Adrenal gland (tissue), 5 donors: ENCODE results near the gene ZNF25.

ENCODE experiments used
- CTCF ChIP-seq, 6 experiments: fragments of 450-650 bp in 4 of 6; fragments of 200-600 bp in 2 of 6; sonication (generic) in 1 of 6; IDR thresholded peaks; 1 replicate in 5 of 6; 2 replicates in 1 of 6; pipeline versions ENCODE4 v1.5.1 to v1.8.0; 2016 to 2021; ENCODE audit warnings: antibody characterized with exemption in 6 of 6, mild to moderate bottlenecking in 2 of 6, moderate library complexity in 1 of 6
- POLR2A ChIP-seq, 2 donors: fragments of 450-650 bp; IDR thresholded peaks; one replicate each; pipeline ENCODE4 v1.6.1; 2017; ENCODE audit warnings: antibody characterized with exemption in 2 of 2, mild to moderate bottlenecking in 2 of 2, moderate library complexity in 1 of 2
- donor health status: DM: no; HTN: no; CAD: no.

- TF ChIP-seq CTCF (IDR thresholded peaks at IDR 0.05) (no peak), POLR2A (IDR thresholded peaks at IDR 0.05) (no peak)
Measured at GRCh38 chr10:38007551-38007950, 31.1 kb upstream of the ZNF25 start.
